Gastroesophageal sphincter (tissue), 4 donors: ENCODE measurements around the gene GGNBP2. TPM values are rescaled to one million over a fixed set of nuclear protein-coding genes. Genes with fewer than 3 reads are reported as not detected.

Experiments
- ATAC-seq: fragments of 150-250 bp; one replicate; pipeline ENCODE4 v1.9.1; 2016; ENCODE audit warnings: mild to moderate bottlenecking, moderate library complexity
- H3K27ac ChIP-seq, 4 donors: fragments of 200-600 bp; sonication (generic) in 3 of 4; 1 replicate in 3 of 4; 2 replicates in 1 of 4; pipeline ENCODE4 v1.5.1; 2016 to 2019
- H3K27me3 ChIP-seq: fragments of 200-600 bp; sonication (generic); one replicate; pipeline ENCODE4 v1.5.1; 2019
- H3K36me3 ChIP-seq, 2 donors: fragments of 200-600 bp; sonication (generic); one replicate each; pipeline ENCODE4 v1.5.1; 2019; ENCODE audit warnings: control low read depth in 1 of 2
- H3K4me1 ChIP-seq, 3 donors: fragments of 200-600 bp; sonication (generic); 1 replicate in 2 of 3; 2 replicates in 1 of 3; pipeline ENCODE4 v1.5.1; 2016 to 2019; ENCODE audit warnings: control low read depth in 2 of 3
- H3K4me3 ChIP-seq, 2 donors: fragments of 200-600 bp; sonication (generic); one replicate each; pipeline ENCODE4 v1.5.1; 2019; ENCODE audit warnings: mild to moderate bottlenecking in 1 of 2, moderate library complexity in 1 of 2
- H3K9me3 ChIP-seq, 3 donors: fragments of 200-600 bp; sonication (generic); one replicate each; pipeline ENCODE4 v1.5.1; 2017 to 2019; ENCODE audit warnings: control low read depth in 2 of 3
- EP300 ChIP-seq: sonication (generic); formaldehyde crosslinking; IDR thresholded peaks from one replicate; pipeline ENCODE4 v1.6.1; 2017; ENCODE audit warnings: antibody characterized with exemption, mild to moderate bottlenecking
- POLR2A ChIP-seq, 2 donors: fragments of 450-650 bp; IDR thresholded peaks; one replicate each; pipeline ENCODE4 v1.6.1; 2017; ENCODE audit warnings: antibody characterized with exemption in 2 of 2, mild to moderate bottlenecking in 2 of 2, moderate library complexity in 1 of 2
- POLR2AphosphoS5 ChIP-seq: sonication (generic); formaldehyde crosslinking; IDR thresholded peaks from one replicate; pipeline ENCODE4 v1.6.1; 2017; ENCODE audit warnings: antibody characterized with exemption
- WGBS, 2 donors: methylation state at CpG; one replicate each; pipeline ENCODE4 v1.1.5; 2018; ENCODE audit warnings: low coverage in 1 of 2; 5-methylcytosine and 5-hydroxymethylcytosine counted together
- total RNA-seq, 4 donors: library from RNA; depleted of rRNA; stranded (reverse); fragments of >200 nt; gene quantifications; one replicate each; pipeline ENCODE4 v1.1.0, GENCODE V29; 2016
- TF ChIP-seq, protein P1 (sequence below), 4 experiments: fragments of 200-600 bp in 2 of 4; fragments of 450-650 bp in 2 of 4; sonication (generic) in 1 of 4; IDR thresholded peaks; one replicate each; pipeline ENCODE4 v1.5.1; 2017 to 2019; ENCODE audit warnings: antibody characterized with exemption in 4 of 4, mild to moderate bottlenecking in 2 of 4, moderate library complexity in 2 of 4

GGNBP2 gene
- total RNA-seq, 4 donors from 2014 or later, result 40.1 to 62.9 (median 53.6) TPM

DNA sequence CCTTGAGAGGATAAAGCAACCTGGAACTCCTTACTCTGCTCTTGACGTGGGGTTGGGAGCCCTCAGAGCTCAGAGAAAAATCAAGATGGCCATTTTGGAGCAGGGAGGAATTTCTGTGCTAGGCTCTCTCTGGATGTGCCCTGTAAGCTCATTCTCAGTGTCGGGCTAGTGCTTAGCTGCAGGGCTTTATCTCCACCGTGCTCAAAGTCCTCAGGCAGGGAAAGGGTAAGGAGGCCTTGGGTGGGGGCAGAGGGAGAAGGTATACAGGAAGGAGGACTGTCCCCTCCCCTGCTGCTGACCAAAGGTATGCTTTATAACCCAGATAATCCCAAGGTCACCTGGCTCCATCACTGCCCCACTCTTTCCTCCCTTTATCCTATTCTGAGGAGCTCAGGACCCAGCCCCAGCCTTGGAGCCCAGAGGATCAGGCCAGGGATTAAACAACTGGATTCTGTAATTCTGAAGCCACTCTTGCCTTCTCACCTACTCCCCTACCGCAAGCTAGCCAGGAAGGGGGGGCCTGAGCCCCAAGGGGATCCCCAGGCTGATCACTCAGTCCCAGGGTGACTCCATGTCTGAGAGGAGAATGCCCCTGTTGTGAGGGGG is 48.1 kb downstream of the GGNBP2 start:
- Histone ChIP-seq H3K27me3 (no peaks in the 10 kb centered on the region), H3K9me3 (no peaks in the 10 kb centered on the region), H3K36me3 (peaks cover 0 to 22% of the 10 kb centered on the region in 2 donors), H3K4me3 (peak overlapping the region in 1 of 2 donors; percentile 98), H3K4me1 (peaks cover 0 to 21% (median 8%) of the 10 kb centered on the region in 3 donors), H3K27ac (no peak overlapping the region)
- WGBS, 2 donors, result no CpG with 5 or more reads among the region's 4 CpGs
- TF ChIP-seq POLR2AphosphoS5 (no peak), POLR2A (IDR thresholded peaks at IDR 0.05) (no peak), EP300 (no peak)
- TF ChIP-seq, protein P1, sequence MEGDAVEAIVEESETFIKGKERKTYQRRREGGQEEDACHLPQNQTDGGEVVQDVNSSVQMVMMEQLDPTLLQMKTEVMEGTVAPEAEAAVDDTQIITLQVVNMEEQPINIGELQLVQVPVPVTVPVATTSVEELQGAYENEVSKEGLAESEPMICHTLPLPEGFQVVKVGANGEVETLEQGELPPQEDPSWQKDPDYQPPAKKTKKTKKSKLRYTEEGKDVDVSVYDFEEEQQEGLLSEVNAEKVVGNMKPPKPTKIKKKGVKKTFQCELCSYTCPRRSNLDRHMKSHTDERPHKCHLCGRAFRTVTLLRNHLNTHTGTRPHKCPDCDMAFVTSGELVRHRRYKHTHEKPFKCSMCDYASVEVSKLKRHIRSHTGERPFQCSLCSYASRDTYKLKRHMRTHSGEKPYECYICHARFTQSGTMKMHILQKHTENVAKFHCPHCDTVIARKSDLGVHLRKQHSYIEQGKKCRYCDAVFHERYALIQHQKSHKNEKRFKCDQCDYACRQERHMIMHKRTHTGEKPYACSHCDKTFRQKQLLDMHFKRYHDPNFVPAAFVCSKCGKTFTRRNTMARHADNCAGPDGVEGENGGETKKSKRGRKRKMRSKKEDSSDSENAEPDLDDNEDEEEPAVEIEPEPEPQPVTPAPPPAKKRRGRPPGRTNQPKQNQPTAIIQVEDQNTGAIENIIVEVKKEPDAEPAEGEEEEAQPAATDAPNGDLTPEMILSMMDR (IDR thresholded peaks at IDR 0.05), result no peak
- ATAC-seq, result no peak

DNA sequence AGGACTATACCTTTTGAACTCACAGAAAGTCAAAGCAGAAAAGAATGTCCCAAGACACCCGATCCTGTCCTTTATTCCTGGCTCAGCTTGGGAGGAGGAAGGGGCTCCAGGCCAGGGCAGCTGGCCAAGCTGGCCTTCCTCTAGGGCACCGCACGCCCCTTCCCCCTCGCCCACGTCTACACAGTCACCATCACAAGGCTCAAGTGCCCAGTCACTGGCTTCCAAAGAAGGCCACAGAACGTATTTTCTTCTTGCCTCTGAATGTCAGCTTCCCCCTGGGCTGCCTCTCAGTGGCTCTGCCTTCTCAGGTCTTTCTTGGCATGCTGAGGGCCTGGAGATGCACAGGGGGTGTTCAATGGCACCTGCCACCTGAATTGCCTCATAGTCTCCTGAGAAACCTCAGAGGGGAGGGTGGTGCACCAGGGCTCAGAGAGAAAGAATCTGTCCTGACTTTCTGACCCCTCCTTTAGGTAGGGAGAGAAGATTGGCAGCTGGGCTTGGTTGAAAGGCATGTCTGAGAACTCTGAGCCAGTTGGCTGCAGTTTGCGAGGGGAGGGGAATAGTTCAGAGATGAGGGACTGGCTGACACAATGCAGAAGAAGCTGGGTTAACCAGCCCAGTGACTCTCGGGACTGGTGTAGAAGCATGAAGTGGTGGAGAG is 49.1 kb downstream of the GGNBP2 start:
- H3K27ac ChIP-seq, result no peak overlapping the region
- 64 to 82% methylated on average over 3 to 6 of the region's 8 CpGs for WGBS, 2 donors
- no peak for ATAC-seq

DNA sequence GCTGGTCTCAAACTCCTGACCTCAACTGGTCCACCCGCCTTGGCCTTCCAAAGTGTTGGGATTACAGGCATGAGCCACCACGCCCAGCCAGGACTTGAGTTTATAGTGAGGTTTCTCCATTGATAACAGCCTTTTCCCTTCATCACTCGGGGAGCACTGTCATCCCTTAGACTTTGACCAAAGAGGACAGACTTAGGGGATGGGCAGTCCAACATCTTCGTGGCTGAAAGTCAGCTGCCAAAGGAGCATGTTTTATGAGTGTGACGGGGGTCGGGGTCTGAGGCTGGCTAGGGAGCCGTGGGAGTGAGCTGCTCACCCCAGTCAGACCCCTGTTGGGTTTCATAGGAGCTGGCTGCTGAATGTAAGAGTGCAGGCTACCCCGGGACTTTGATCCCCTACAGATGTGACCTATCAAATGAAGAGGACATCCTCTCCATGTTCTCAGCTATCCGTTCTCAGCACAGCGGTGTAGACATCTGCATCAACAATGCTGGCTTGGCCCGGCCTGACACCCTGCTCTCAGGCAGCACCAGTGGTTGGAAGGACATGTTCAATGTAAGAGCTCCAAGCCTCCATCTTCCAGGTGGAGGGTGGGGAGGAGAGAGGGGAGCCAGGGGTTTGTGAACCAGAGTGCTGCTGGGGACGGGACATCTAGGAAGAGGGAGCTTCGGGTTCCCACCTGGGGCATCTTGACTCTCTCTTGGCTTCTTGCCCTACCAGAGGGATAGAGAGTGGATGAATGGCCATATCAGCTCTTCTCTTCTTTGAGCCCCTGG is 50.1 kb downstream of the GGNBP2 start:
- no peak for ATAC-seq
- TF ChIP-seq POLR2A (IDR thresholded peaks at IDR 0.05), result no peak
- no peak for TF ChIP-seq EP300
- no peak for TF ChIP-seq POLR2AphosphoS5
- TF ChIP-seq, protein P1 (IDR thresholded peaks at IDR 0.05), result no peak
- 75 to 100% methylated on average over 3 to 10 of the region's 13 CpGs for WGBS, 2 donors
- no peaks in the 10 kb centered on the region for H3K9me3 ChIP-seq
- peaks cover 0 to 21% (median 8%) of the 10 kb centered on the region in 3 donors for H3K4me1 ChIP-seq
- no peaks in the 10 kb centered on the region for H3K27me3 ChIP-seq
- H3K4me3 ChIP-seq, result no peak overlapping the region
- peaks cover 0 to 5% of the 10 kb centered on the region in 2 donors for H3K36me3 ChIP-seq
- no peak overlapping the region for H3K27ac ChIP-seq

More for the DNA sequence above, 49.1 kb downstream of the GGNBP2 start:
- TF ChIP-seq, protein P1 (IDR thresholded peaks at IDR 0.05), result no peak
- TF ChIP-seq EP300 (no peak), POLR2AphosphoS5 (no peak), POLR2A (IDR thresholded peaks at IDR 0.05) (no peak)
- H3K4me1 ChIP-seq, result peaks cover 0 to 21% (median 8%) of the 10 kb centered on the region in 3 donors
- H3K36me3 ChIP-seq, result peaks cover 0 to 12% of the 10 kb centered on the region in 2 donors
- H3K4me3 ChIP-seq, result no peak overlapping the region
- H3K9me3 ChIP-seq, result no peaks in the 10 kb centered on the region
- H3K27me3 ChIP-seq, result no peaks in the 10 kb centered on the region

DNA sequence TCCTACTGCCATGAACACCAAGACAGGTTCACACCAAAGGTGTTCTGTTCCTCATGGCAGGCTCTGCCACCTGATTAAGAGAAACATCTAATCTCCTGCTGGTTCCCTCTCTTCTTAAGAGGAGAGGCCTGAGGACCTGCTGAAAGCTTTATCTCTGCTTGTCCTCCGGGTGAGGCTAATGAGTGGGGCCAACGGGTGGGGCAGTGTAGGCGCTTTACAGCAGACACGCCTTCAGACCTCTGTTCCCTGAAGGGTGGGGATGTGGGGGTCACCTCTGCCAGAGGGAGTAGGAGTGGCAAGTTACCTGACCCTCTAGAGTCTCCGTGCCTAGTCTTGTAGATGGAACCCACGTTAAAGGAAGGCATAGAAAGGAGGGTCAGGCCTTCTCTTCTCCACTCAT is 52.5 kb downstream of the GGNBP2 start:
- Histone ChIP-seq H3K9me3 (no peaks in the 10 kb centered on the region), H3K36me3 (no peaks in the 10 kb centered on the region), H3K4me3 (no peak overlapping the region), H3K27me3 (no peaks in the 10 kb centered on the region), H3K4me1 (peaks cover 0 to 24% (median 6%) of the 10 kb centered on the region in 3 donors), H3K27ac (no peak overlapping the region)
- TF ChIP-seq, protein P1 (IDR thresholded peaks at IDR 0.05), result no peak
- no peak for TF ChIP-seq EP300
- no peak for TF ChIP-seq POLR2A (IDR thresholded peaks at IDR 0.05)
- TF ChIP-seq POLR2AphosphoS5, result no peak
- WGBS, 2 donors, result 100% methylated on average over 1 of the region's 6 CpGs
- ATAC-seq, result no peak
